ENCODE data around the gene FAM13C. TPM values are rescaled to one million over a fixed set of nuclear protein-coding genes. Genes with fewer than 3 reads are reported as not detected.
"Not testable (repeated sequence)": the region's sequence is repeated elsewhere in the genome, so short reads cannot be mapped to it uniquely, and the experiment has no call there.

The FAM13C gene
- polyA plus RNA-seq, 3 donors, result 1.5 to 15.3 (median 4.4) TPM

- WGBS, 3 donors, result 89 to 100% (median 97%) methylated on average over 1 of the region's 1 CpG
- no peak overlapping the region for H3K27ac ChIP-seq (ENCODE audit: low read depth, low read length)
These were observed 105.1 kb downstream of the FAM13C start for GRCh38 chr10:59257224-59257623.

GRCh38 chr10:59255463-59255862 lies 106.9 kb downstream of the FAM13C start:
- no peak overlapping the region for H3K27ac ChIP-seq (ENCODE audit: low read depth, low read length)
- WGBS, 3 donors, result 95 to 97% (median 96%) methylated on average over 1 of the region's 1 CpG

- H3K27ac ChIP-seq (ENCODE audit: low read depth, low read length), result no peak overlapping the region
These were observed 109.9 kb downstream of the FAM13C start for GRCh38 chr10:59252491-59252890.

GRCh38 chr10:59245686-59246085 lies 116.7 kb downstream of the FAM13C start:
- 43 to 94% (median 87%) methylated on average over 1 of the region's 1 CpG for WGBS, 3 donors

GRCh38 chr10:59244871-59245270 lies 117.5 kb downstream of the FAM13C start:
- 91 to 96% (median 92%) methylated on average over 1 of the region's 1 CpG for WGBS, 3 donors
- no peak overlapping the region for H3K27ac ChIP-seq (ENCODE audit: low read depth, low read length)

More at GRCh38 chr10:59245686-59246085, 116.7 kb downstream of the FAM13C start:
- no peak overlapping the region for H3K27ac ChIP-seq (ENCODE audit: low read depth, low read length)

- no peak overlapping the region for H3K27ac ChIP-seq (ENCODE audit: low read depth, low read length)
These were observed 118.6 kb downstream of the FAM13C start for GRCh38 chr10:59243611-59244195.

GRCh38 chr10:59242991-59243390 lies 119.4 kb downstream of the FAM13C start:
- 86 to 93% (median 88%) methylated on average over 3 of the region's 3 CpGs for WGBS, 3 donors

More at GRCh38 chr10:59243611-59244195, 118.6 kb downstream of the FAM13C start:
- WGBS, 3 donors, result 79 to 98% (median 88%) methylated on average over 2 of the region's 2 CpGs

GRCh38 chr10:59242057-59242456 lies 120.3 kb downstream of the FAM13C start:
- WGBS, 3 donors, result 91 to 100% (median 96%) methylated on average over 1 of the region's 1 CpG
- no peak overlapping the region for H3K27ac ChIP-seq (ENCODE audit: low read depth, low read length)

More at GRCh38 chr10:59242991-59243390, 119.4 kb downstream of the FAM13C start:
- H3K27ac ChIP-seq (ENCODE audit: low read depth, low read length), result no peak overlapping the region

- H3K27ac ChIP-seq (ENCODE audit: low read depth, low read length), result no peak overlapping the region
- WGBS, 3 donors, result 45 to 57% (median 46%) methylated on average over 2 of the region's 2 CpGs
These were observed 121.7 kb downstream of the FAM13C start for GRCh38 chr10:59240582-59241183.

GRCh38 chr10:59239108-59239507 lies 123.2 kb downstream of the FAM13C start:
- 63 to 78% (median 70%) methylated on average over 2 of the region's 2 CpGs for WGBS, 3 donors
- not testable (repeated sequence) for H3K27ac ChIP-seq (ENCODE audit: low read depth, low read length)

GRCh38 chr10:59237775-59238174 lies 124.6 kb downstream of the FAM13C start:
- no peak overlapping the region for H3K27ac ChIP-seq (ENCODE audit: low read depth, low read length)

GRCh38 chr10:59236064-59236697 lies 126.2 kb downstream of the FAM13C start:
- 81 to 82% (median 81%) methylated on average over 4 of the region's 4 CpGs for WGBS, 3 donors
- no peak overlapping the region for H3K27ac ChIP-seq (ENCODE audit: low read depth, low read length)

GRCh38 chr10:59234816-59235429 lies 127.4 kb downstream of the FAM13C start:
- H3K27ac ChIP-seq (ENCODE audit: low read depth, low read length), result no peak overlapping the region

GRCh38 chr10:59234194-59234593 lies 128.2 kb downstream of the FAM13C start:
- H3K27ac ChIP-seq (ENCODE audit: low read depth, low read length), result no peak overlapping the region
- WGBS, 3 donors, result 72 to 88% (median 76%) methylated on average over 3 of the region's 3 CpGs

- WGBS, 3 donors, result 90 to 97% (median 94%) methylated on average over 4 of the region's 4 CpGs
- no peak overlapping the region for H3K27ac ChIP-seq (ENCODE audit: low read depth, low read length)
These were observed 132.9 kb downstream of the FAM13C start for GRCh38 chr10:59229441-59229840.

- 91 to 97% (median 91%) methylated on average over 3 of the region's 3 CpGs for WGBS, 3 donors
These were observed 135.1 kb downstream of the FAM13C start for GRCh38 chr10:59227136-59227673.

GRCh38 chr10:59225211-59225610 lies 137.1 kb downstream of the FAM13C start:
- no peak overlapping the region for H3K27ac ChIP-seq (ENCODE audit: low read depth, low read length)

More at GRCh38 chr10:59227136-59227673, 135.1 kb downstream of the FAM13C start:
- H3K27ac ChIP-seq (ENCODE audit: low read depth, low read length), result no peak overlapping the region

GRCh38 chr10:59223597-59223996 lies 138.8 kb downstream of the FAM13C start:
- H3K27ac ChIP-seq (ENCODE audit: low read depth, low read length), result not testable (repeated sequence)
- WGBS, 3 donors, result 94 to 98% (median 95%) methylated on average over 2 of the region's 2 CpGs

- no peak overlapping the region for H3K27ac ChIP-seq (ENCODE audit: low read depth, low read length)
These were observed 139.6 kb downstream of the FAM13C start for GRCh38 chr10:59222788-59223187.

Measured in adipose tissue (tissue), 3 donors.